Measurements from ENCODE around the gene UBR1. TPM values are rescaled to one million over a fixed set of nuclear protein-coding genes. Genes with fewer than 3 reads are reported as not detected.

UBR1 gene
- total RNA-seq, 1 donor from 2014 or later = 32.5 TPM

DNA sequence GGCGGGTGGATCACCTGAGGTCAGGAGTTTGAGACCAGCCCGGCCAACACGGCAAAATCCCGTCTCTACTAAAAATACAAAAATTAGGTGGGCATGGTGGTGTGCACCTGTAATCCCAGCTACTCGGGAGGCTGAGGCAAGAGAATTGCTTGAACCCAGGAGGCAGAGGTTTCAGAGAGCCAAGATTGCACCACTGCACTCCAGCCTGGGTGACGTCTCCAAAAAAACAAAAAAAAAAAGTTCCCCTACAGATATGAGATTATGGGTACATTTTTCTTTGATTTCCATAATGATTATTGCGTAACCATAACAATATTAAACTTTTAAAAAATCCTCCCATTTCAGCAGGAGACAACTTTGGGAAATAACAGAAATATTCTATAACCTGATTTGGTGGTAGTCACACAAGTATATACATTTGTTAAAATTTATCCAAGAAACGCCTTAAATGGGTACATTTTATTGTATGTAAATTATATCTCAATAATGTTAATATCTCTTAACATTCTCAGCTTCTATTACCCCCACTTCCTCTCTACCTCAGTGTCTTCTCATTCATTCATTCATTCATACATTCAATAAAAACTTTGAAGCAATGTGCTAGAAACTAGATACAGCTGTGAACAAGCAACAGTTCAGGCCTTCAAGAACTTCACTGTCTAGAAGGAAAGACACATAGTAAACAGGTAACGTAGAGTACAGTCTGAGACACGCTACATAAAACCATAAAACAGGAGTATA lies 6.6 kb downstream of the UBR1 start:
- TF ChIP-seq, protein P1, sequence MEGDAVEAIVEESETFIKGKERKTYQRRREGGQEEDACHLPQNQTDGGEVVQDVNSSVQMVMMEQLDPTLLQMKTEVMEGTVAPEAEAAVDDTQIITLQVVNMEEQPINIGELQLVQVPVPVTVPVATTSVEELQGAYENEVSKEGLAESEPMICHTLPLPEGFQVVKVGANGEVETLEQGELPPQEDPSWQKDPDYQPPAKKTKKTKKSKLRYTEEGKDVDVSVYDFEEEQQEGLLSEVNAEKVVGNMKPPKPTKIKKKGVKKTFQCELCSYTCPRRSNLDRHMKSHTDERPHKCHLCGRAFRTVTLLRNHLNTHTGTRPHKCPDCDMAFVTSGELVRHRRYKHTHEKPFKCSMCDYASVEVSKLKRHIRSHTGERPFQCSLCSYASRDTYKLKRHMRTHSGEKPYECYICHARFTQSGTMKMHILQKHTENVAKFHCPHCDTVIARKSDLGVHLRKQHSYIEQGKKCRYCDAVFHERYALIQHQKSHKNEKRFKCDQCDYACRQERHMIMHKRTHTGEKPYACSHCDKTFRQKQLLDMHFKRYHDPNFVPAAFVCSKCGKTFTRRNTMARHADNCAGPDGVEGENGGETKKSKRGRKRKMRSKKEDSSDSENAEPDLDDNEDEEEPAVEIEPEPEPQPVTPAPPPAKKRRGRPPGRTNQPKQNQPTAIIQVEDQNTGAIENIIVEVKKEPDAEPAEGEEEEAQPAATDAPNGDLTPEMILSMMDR (IDR thresholded peaks at IDR 0.05) = no peak
- Histone ChIP-seq H3K36me3 (peaks cover 14% of the 10 kb centered on the region), H3K27me3 (ENCODE audit: low read depth) (no peaks in the 10 kb centered on the region), H3K27ac (no peak overlapping the region), H3K4me1 (peaks cover 27% of the 10 kb centered on the region), H3K9me3 (no peaks in the 10 kb centered on the region), H3K4me3 (no peak overlapping the region)
- DNase-seq = no peak
- no peak for ATAC-seq
- intact Hi-C loops (cut with DNase I) = no loop called here

- peaks cover 14% of the 10 kb centered on the region for H3K36me3 ChIP-seq
- TF ChIP-seq, protein P1 (IDR thresholded peaks at IDR 0.05) = no peak
- no peak for ATAC-seq
- H3K4me1 ChIP-seq = peaks cover 18% of the 10 kb centered on the region
- H3K4me3 ChIP-seq = no peak overlapping the region
- intact Hi-C loops (cut with DNase I) = no loop called here
- DNase-seq = no peak
- no peak overlapping the region for H3K27ac ChIP-seq
- no peaks in the 10 kb centered on the region for H3K9me3 ChIP-seq
- no peaks in the 10 kb centered on the region for H3K27me3 ChIP-seq (ENCODE audit: low read depth)
Measured at GRCh38 chr15:43096411-43096810, 9.4 kb downstream of the UBR1 start.

DNA sequence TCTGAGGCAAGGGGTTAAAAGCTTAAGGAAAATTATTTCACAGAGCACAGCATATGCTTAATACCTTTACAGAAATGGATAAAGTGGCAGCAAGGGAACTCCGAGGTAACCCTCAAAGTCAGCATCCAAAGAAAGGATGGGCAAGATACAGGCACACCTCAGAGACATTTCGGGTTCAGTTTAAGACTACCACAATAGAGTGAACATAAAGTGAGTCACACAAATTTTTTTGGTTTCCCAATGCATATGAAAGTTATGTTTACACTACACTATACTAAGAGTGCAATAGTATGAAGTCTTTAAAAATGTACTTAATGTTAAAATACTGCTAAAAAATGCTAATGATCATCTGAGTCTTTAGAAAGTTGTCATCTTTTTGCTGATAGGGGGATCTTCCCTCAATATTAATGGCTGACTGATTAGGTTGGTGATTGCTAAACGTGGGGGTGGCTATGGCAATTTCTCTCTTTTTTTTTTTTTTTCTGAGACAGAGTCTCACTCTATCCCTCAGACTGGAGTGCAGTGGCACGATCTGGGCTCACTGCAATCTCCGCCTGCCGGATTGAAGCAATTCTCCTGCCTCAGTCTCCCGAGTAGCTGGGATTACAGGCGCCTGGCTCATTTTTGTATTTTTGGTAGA lies 10.0 kb downstream of the UBR1 start:
- H3K4me3 ChIP-seq = no peak overlapping the region
- ATAC-seq = no peak
- H3K36me3 ChIP-seq = peaks cover 10% of the 10 kb centered on the region
- no peaks in the 10 kb centered on the region for H3K27me3 ChIP-seq (ENCODE audit: low read depth)
- TF ChIP-seq, protein P1 (IDR thresholded peaks at IDR 0.05) = no peak
- H3K9me3 ChIP-seq = no peaks in the 10 kb centered on the region
- H3K27ac ChIP-seq = no peak overlapping the region
- no peak for DNase-seq
- peaks cover 18% of the 10 kb centered on the region for H3K4me1 ChIP-seq
- intact Hi-C loops (cut with DNase I) = no loop called here

GRCh38 chr15:43095243-43095642 lies 10.6 kb downstream of the UBR1 start:
- DNase-seq (no peak), ATAC-seq (peak; percentile 49 to 70)
- intact Hi-C loops (cut with DNase I) = no loop called here
- H3K27me3 ChIP-seq (ENCODE audit: low read depth) = no peaks in the 10 kb centered on the region
- no peak overlapping the region for H3K4me3 ChIP-seq
- H3K27ac ChIP-seq = no peak overlapping the region
- TF ChIP-seq, protein P1 (IDR thresholded peaks at IDR 0.05) = no peak
- H3K4me1 ChIP-seq = peaks cover 18% of the 10 kb centered on the region
- peaks cover 4% of the 10 kb centered on the region for H3K36me3 ChIP-seq
- no peaks in the 10 kb centered on the region for H3K9me3 ChIP-seq

GRCh38 chr15:43094416-43095030 lies 11.3 kb downstream of the UBR1 start:
- no peaks in the 10 kb centered on the region for H3K36me3 ChIP-seq
- ATAC-seq = no peak
- no peak for DNase-seq
- TF ChIP-seq, protein P1 (IDR thresholded peaks at IDR 0.05) = no peak
- H3K9me3 ChIP-seq = no peaks in the 10 kb centered on the region
- peaks cover 18% of the 10 kb centered on the region for H3K4me1 ChIP-seq
- no peaks in the 10 kb centered on the region for H3K27me3 ChIP-seq (ENCODE audit: low read depth)
- no peak overlapping the region for H3K4me3 ChIP-seq
- intact Hi-C loops (cut with DNase I) = no loop called here
- H3K27ac ChIP-seq = no peak overlapping the region
